ENCODE data around the gene ARMH3. TPM values are rescaled to one million over a fixed set of nuclear protein-coding genes. Genes with fewer than 3 reads are reported as not detected.

ARMH3 gene
- total RNA-seq (2014; rRNA removed; shearing (Covaris generic); ENCODE audit: low replicate concordance) = 5.6 and 7.1 TPM in 2 replicates

GRCh38 chr10:102055647-102056419 lies at the start of gene ARMH3:
TSS of gene ARMH3 (minus strand) at chr10:102056173. CDS start at chr10:102040114, 16,059 bp downstream.
- DNase-seq (ENCODE audit: low read depth) = peak; percentile 94
- in situ Hi-C loops (cut with HindIII; ENCODE audit: low pct_unique_long_range_greater_than_20kb, low sequenced_read_pairs) = no loop called here

DNA sequence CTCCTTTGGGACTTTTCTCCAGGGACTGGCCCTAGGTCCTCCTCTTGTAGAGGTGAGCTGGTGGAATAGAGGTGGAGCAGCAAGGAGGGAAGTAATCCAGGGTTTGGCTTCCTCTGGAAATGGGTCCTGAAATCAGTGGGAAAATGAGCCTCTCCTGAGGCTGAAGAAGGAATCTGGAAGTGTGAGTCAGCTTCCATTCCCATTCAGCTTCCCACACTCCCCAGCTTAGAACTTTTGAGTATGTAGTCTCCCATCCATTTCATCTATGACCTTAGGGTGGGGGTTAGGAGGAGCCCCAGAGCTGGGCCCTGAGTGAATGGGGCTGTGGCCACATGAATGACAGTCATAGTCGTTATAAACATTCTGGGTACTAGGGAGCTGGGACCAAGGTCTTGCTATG lies 46.4 kb upstream of the ARMH3 start:
- no peak for DNase-seq (ENCODE audit: low read depth)
- in situ Hi-C loops (cut with HindIII; ENCODE audit: low pct_unique_long_range_greater_than_20kb, low sequenced_read_pairs) = no loop called here

- no peak for DNase-seq (ENCODE audit: low read depth)
- in situ Hi-C loops (cut with HindIII; ENCODE audit: low pct_unique_long_range_greater_than_20kb, low sequenced_read_pairs) = no loop called here
Observed at GRCh38 chr10:102101152-102101551, 45.2 kb upstream of the ARMH3 start.

- in situ Hi-C loops (cut with HindIII; ENCODE audit: low pct_unique_long_range_greater_than_20kb, low sequenced_read_pairs) = no loop called here
- no peak for DNase-seq (ENCODE audit: low read depth)
Observed at GRCh38 chr10:102096449-102096848, 40.5 kb upstream of the ARMH3 start.

GRCh38 chr10:102090772-102091171 lies 34.8 kb upstream of the ARMH3 start:
- in situ Hi-C loops (cut with HindIII; ENCODE audit: low pct_unique_long_range_greater_than_20kb, low sequenced_read_pairs) = no loop called here
- DNase-seq (ENCODE audit: low read depth) = no peak

DNA sequence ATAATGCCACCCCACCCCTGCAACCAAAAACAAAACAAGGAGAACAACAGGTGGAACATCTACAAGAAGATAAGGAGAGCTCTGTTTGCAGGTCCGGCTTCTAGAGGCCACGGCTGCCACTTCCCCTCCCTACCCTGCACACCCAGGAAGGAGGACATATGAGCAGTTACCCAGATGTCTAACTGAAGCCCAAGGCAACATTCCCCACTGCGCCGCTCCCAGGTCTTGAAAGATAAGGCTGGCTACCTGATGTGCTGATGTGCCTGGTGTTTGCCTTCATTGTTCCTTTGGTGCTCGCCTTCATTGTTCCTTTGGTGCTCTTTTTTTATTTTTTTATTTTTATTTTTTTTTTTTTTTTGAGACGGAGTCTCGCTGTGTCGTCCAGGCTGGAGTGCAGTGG lies 30.2 kb upstream of the ARMH3 start:
- DNase-seq (ENCODE audit: low read depth) = no peak
- in situ Hi-C loops (cut with HindIII; ENCODE audit: low pct_unique_long_range_greater_than_20kb, low sequenced_read_pairs) = no loop called here

DNA sequence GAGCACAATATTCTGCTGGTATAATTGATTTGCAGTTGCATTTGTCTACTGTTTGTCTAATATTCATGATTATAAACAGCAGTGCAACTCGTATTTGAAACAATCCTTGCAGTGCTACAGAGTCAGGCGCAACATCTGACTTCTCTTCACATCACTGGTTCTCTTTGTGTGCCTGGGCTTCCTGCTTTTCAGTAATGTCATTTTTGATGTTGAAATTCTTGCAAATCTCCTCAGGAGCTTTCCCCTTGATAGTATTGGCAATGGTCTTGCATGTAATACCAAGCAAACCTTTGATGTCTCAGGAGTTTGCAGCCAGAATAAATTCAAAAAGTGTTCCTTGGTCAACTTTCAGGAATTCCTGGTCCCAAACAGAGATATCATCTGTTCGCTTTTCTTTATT lies 29.4 kb upstream of the ARMH3 start:
- in situ Hi-C loops (cut with HindIII; ENCODE audit: low pct_unique_long_range_greater_than_20kb, low sequenced_read_pairs) = no loop called here
- no peak for DNase-seq (ENCODE audit: low read depth)

DNA sequence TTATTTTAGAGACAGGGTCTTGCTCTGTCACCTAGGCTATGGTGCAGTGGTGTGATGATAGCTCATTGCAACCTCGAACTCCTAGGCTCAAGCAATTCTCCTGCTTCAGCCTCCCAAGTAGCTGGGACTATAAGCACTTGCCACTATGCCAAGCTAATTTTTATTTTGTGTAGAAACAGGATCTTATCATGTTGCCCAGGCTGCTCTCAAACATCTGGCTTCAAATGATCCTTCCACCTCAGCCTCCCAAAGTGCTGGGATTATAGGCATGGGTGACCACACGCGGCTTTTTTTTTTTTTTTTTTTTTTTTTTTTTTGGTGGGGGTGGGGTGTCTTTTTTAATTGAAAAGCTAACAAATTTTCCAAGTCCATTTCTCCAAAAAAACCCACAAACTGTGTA lies 27.6 kb upstream of the ARMH3 start:
- no peak for DNase-seq (ENCODE audit: low read depth)
- in situ Hi-C loops (cut with HindIII; ENCODE audit: low pct_unique_long_range_greater_than_20kb, low sequenced_read_pairs) = no loop called here

DNA sequence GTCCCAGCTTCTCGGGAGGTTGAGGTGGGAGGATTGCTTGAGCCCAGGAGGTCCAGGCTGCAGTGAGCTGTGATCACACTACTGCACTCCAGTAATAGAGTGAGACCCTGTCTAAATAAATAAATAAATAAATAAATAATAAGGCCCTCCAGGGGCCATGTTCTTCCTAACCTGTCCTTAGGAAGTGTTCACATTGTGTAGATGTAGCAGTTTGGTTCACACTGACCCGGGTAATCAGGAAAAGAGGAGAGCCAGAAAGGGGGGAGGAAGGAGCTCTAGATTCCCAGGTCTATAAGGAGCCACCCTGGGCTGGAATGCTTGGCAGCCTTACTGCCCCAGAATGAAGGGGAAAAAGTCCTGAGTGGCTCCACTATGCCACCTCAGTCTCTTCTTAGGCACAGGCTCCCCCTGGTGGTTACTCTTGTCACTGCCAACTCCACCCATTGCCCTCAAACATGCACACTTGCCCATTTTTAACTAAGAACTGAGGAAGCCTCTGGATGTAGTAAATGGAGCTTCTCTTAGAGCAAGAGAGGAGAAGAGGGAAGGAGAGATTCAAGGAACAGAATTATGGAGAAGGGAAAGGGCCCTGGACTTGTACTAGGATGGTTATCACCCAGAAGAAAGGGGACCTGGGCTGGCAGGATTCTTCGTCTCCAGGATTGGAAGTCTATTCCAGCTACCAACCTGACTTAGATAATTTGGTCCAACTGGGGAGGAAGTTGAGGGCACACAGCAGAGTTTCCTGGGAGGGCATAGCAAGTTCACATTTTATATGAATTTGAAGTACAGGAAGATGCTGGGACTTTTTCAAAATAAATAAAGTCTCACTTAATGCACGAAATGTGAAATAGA lies 16.9 kb upstream of the ARMH3 start:
- DNase-seq (ENCODE audit: low read depth) = peak; percentile 64
- in situ Hi-C loops (cut with HindIII; ENCODE audit: low pct_unique_long_range_greater_than_20kb, low sequenced_read_pairs) = no loop called here

GRCh38 chr10:102069071-102069470 lies 13.1 kb upstream of the ARMH3 start:
- no peak for DNase-seq (ENCODE audit: low read depth)
- in situ Hi-C loops (cut with HindIII; ENCODE audit: low pct_unique_long_range_greater_than_20kb, low sequenced_read_pairs) = no loop called here

GRCh38 chr10:102068216-102068615 lies 12.2 kb upstream of the ARMH3 start:
- no peak for DNase-seq (ENCODE audit: low read depth)
- in situ Hi-C loops (cut with HindIII; ENCODE audit: low pct_unique_long_range_greater_than_20kb, low sequenced_read_pairs) = no loop called here

GRCh38 chr10:102067091-102067916 lies 11.3 kb upstream of the ARMH3 start:
- DNase-seq (ENCODE audit: low read depth) = no peak
- in situ Hi-C loops (cut with HindIII; ENCODE audit: low pct_unique_long_range_greater_than_20kb, low sequenced_read_pairs) = no loop called here

- no peak for DNase-seq (ENCODE audit: low read depth)
- in situ Hi-C loops (cut with HindIII; ENCODE audit: low pct_unique_long_range_greater_than_20kb, low sequenced_read_pairs) = no loop called here
Observed at GRCh38 chr10:102066399-102067088, 10.6 kb upstream of the ARMH3 start.

DNA sequence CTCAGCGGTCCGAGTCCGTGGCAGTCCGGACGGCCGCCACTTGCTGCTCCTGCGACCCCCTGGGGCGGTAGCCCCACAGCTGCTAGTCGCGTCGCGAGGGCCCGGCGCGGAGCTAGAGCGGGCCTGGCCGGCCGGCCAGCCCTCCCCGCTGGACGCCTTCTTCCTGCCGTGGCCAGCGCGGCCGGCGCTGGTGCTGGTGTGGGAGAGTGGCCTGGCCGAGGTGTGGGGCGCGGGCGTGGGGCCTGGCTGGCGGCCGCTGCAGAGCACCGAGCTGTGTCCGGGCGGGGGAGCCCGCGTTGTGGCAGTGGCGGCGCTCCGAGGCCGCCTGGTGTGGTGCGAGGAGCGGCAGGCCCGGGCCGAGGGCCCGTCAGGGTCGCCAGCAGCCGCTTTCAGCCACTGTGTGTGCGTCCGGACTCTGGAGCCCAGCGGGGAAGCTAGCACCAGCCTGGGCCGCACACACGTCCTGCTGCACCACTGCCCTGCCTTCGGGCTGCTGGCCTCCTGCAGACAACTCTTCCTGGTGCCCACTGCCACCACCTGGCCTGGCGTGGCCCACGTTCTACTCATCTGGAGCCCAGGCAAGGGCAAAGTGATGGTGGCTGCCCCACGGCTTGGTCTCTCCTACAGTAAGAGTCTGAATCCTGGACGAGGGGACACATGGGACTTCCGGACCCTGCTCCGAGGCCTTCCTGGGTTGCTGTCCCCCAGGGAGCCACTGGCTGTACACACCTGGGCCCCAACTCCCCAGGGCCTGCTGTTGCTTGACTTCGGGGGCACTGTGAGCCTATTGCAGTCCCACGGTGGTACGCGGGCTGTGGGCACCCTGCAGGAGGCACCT lies 9.8 kb upstream of the ARMH3 start:
- DNase-seq (ENCODE audit: low read depth) = no peak
- in situ Hi-C loops (cut with HindIII; ENCODE audit: low pct_unique_long_range_greater_than_20kb, low sequenced_read_pairs) = no loop called here

- in situ Hi-C loops (cut with HindIII; ENCODE audit: low pct_unique_long_range_greater_than_20kb, low sequenced_read_pairs) = no loop called here
- DNase-seq (ENCODE audit: low read depth) = peak; percentile 90
Observed at GRCh38 chr10:102064868-102065560, 9.0 kb upstream of the ARMH3 start, which contains the start of gene HPS6. TSS of gene HPS6 (plus strand) at chr10:102065349. CDS start at chr10:102065475, 126 bp downstream.

DNA sequence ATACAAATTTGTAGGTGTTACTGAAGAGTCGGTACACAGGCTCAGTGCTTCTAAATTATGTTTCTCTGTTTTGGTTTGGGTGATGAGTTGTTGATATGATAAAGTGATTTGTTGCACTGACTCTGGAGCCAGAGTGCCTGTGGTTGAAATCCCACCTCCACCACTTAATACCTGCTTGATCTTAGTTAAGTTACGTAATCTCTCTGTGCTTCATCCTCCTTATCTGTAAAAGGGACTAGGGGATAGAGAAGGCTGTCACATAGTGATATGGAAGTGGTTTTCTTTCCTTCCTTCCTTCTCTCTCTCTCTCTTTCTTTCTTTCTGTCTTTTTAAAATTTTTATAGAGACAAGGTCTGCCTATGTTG lies 8.5 kb upstream of the ARMH3 start:
- in situ Hi-C loops (cut with HindIII; ENCODE audit: low pct_unique_long_range_greater_than_20kb, low sequenced_read_pairs) = no loop called here
- no peak for DNase-seq (ENCODE audit: low read depth)

- in situ Hi-C loops (cut with HindIII; ENCODE audit: low pct_unique_long_range_greater_than_20kb, low sequenced_read_pairs) = no loop called here
Observed at GRCh38 chr10:102059987-102060386, 4.0 kb upstream of the ARMH3 start.

More at GRCh38 chr10:102059987-102060386, 4.0 kb upstream of the ARMH3 start:
- no peak for DNase-seq (ENCODE audit: low read depth)
